Glutamatergic neuron (in vitro differentiated cells): ENCODE measurements around the gene SHANK3. TPM values are rescaled to one million over a fixed set of nuclear protein-coding genes. Genes with fewer than 3 reads are reported as not detected.
"Not testable (repeated sequence)": the region's sequence is repeated elsewhere in the genome, so short reads cannot be mapped to it uniquely, and the experiment has no call there.

Experiments used
- DNase-seq: peaks from one replicate; pipeline ENCODE4 v3.0.0; 2022
- H3K27ac Mint-ChIP-seq: one replicate; pipeline ENCODE4 v1.8.0; 2020; ENCODE audit warnings: mild to moderate bottlenecking, mixed read lengths, inconsistent platforms; ENCODE audit not compliant: unreplicated experiment
- H3K27me3 Mint-ChIP-seq: one replicate; pipeline ENCODE4 v1.8.0; 2020; ENCODE audit warnings: mild to moderate bottlenecking, moderate library complexity, mixed read lengths, inconsistent platforms; ENCODE audit not compliant: unreplicated experiment
- H3K36me3 Mint-ChIP-seq: one replicate; pipeline ENCODE4 v1.8.0; 2020; ENCODE audit warnings: mild to moderate bottlenecking, mixed read lengths, inconsistent platforms; ENCODE audit not compliant: unreplicated experiment
- H3K4me1 Mint-ChIP-seq: one replicate; pipeline ENCODE4 v1.8.0; 2020; ENCODE audit warnings: mild to moderate bottlenecking, low read depth, mixed read lengths, inconsistent platforms; ENCODE audit not compliant: unreplicated experiment
- H3K4me3 Mint-ChIP-seq: one replicate; pipeline ENCODE4 v1.8.0; 2020; ENCODE audit warnings: mild to moderate bottlenecking, mixed read lengths, inconsistent platforms; ENCODE audit not compliant: unreplicated experiment
- H3K9me3 Mint-ChIP-seq: one replicate; pipeline ENCODE4 v1.8.0; 2020; ENCODE audit warnings: mild to moderate bottlenecking, moderate library complexity, mixed read lengths, inconsistent platforms; ENCODE audit not compliant: unreplicated experiment
- CTCF ChIP-seq: fragments of 200-600 bp; sonication (generic); IDR thresholded peaks from one replicate; pipeline ENCODE4 v1.5.0; 2021; ENCODE audit not compliant: partially characterized antibody, unreplicated experiment
- total RNA-seq: library from RNA; stranded (reverse); fragmentation: NEBNext Ultra II Directional; extraction: Animal tissue kit (Norgen Biotek cat#: 25700); gene quantifications from one replicate; pipeline ENCODE4 v1.2.1, GENCODE V29; 2021; ENCODE audit not compliant: unreplicated experiment

Gene SHANK3
- total RNA-seq, 1 donor from 2014 or later, result 20.4 TPM

- H3K4me1 Mint-ChIP-seq, result peaks cover 24% of the 10 kb centered on the region
- no peak for TF ChIP-seq CTCF
- peaks cover 5% of the 10 kb centered on the region for H3K27me3 Mint-ChIP-seq
- H3K4me3 Mint-ChIP-seq, result peak overlapping the region; percentile 16
- DNase-seq, result no peak
- no peak overlapping the region for H3K27ac Mint-ChIP-seq
- no peaks in the 10 kb centered on the region for H3K9me3 Mint-ChIP-seq
- H3K36me3 Mint-ChIP-seq, result no peaks in the 10 kb centered on the region
These were observed 42.2 kb upstream of the SHANK3 start for GRCh38 chr22:50630376-50630775.

GRCh38 chr22:50633086-50633485, 39.5 kb upstream of the SHANK3 start:
- Mint-ChIP-seq H3K9me3 (no peaks in the 10 kb centered on the region), H3K36me3 (no peaks in the 10 kb centered on the region), H3K27me3 (peaks cover 7% of the 10 kb centered on the region), H3K4me3 (no peak overlapping the region), H3K27ac (no peak overlapping the region), H3K4me1 (peaks cover 24% of the 10 kb centered on the region)
- TF ChIP-seq CTCF, result no peak
- no peak for DNase-seq

GRCh38 chr22:50633771-50634170, 38.9 kb upstream of the SHANK3 start:
- no peaks in the 10 kb centered on the region for H3K9me3 Mint-ChIP-seq
- no peak for TF ChIP-seq CTCF
- H3K4me1 Mint-ChIP-seq, result peaks cover 19% of the 10 kb centered on the region

GRCh38 chr22:50635591-50635990, 37.0 kb upstream of the SHANK3 start:
- Mint-ChIP-seq H3K36me3 (no peaks in the 10 kb centered on the region), H3K9me3 (peaks cover 3% of the 10 kb centered on the region), H3K4me3 (no peak overlapping the region), H3K4me1 (peaks cover 15% of the 10 kb centered on the region), H3K27me3 (peaks cover 2% of the 10 kb centered on the region), H3K27ac (no peak overlapping the region)
- no peak for TF ChIP-seq CTCF
- no peak for DNase-seq

More at GRCh38 chr22:50633771-50634170, 38.9 kb upstream of the SHANK3 start:
- Mint-ChIP-seq H3K27ac (no peak overlapping the region), H3K4me3 (no peak overlapping the region), H3K27me3 (peaks cover 4% of the 10 kb centered on the region), H3K36me3 (no peaks in the 10 kb centered on the region)
- no peak for DNase-seq

- H3K9me3 Mint-ChIP-seq, H3K36me3 Mint-ChIP-seq, H3K27ac Mint-ChIP-seq, H3K4me1 Mint-ChIP-seq, DNase-seq, H3K4me3 Mint-ChIP-seq, H3K27me3 Mint-ChIP-seq: not testable (repeated sequence)
These were observed 32.3 kb upstream of the SHANK3 start for GRCh38 chr22:50640296-50640695.
